HAP-1 (cell line): ENCODE results near the gene IGFBP3.

ENCODE experiments used
- DNase-seq, 2 experiments: peaks; one replicate each; pipeline ENCODE4 v3.0.0-alpha.2; 2016 to 2020; ENCODE audit warnings: low spot score in 2 of 2
- H3K27me3 ChIP-seq: fragments of 250-450 bp; sonication (Bioruptor Pico); 2 replicates; pipeline ENCODE4 v1.5.1; 2020; ENCODE audit warnings: low read depth, mild to moderate bottlenecking, moderate library complexity
- H3K36me3 ChIP-seq: fragments of 250-450 bp; sonication (Bioruptor Pico); replicated peaks from 2 replicates; pipeline ENCODE4 v1.5.1; 2020; ENCODE audit warnings: mild to moderate bottlenecking
- H3K4me1 ChIP-seq: fragments of 250-450 bp; sonication (Bioruptor Pico); 2 replicates; pipeline ENCODE4 v1.5.1; 2020; ENCODE audit warnings: mild to moderate bottlenecking
- H3K4me3 ChIP-seq: fragments of 250-450 bp; sonication (Bioruptor Pico); 2 replicates; pipeline ENCODE4 v1.5.1; 2020; ENCODE audit warnings: mild to moderate bottlenecking, moderate library complexity
- H3K9me3 ChIP-seq: fragments of 250-450 bp; sonication (Bioruptor Pico); 2 replicates; pipeline ENCODE4 v1.5.1; 2020; ENCODE audit warnings: mild to moderate bottlenecking, moderate library complexity
- in situ Hi-C: fragments of 300-500 bp; cut with MboI; formaldehyde crosslinking; loops from 3 replicates; pipeline ENCODE4 v1.14.3; 2020; ENCODE audit warnings: low sequenced_read_pairs, inconsistent platforms, mixed read lengths

The IGFBP3 gene

DNA sequence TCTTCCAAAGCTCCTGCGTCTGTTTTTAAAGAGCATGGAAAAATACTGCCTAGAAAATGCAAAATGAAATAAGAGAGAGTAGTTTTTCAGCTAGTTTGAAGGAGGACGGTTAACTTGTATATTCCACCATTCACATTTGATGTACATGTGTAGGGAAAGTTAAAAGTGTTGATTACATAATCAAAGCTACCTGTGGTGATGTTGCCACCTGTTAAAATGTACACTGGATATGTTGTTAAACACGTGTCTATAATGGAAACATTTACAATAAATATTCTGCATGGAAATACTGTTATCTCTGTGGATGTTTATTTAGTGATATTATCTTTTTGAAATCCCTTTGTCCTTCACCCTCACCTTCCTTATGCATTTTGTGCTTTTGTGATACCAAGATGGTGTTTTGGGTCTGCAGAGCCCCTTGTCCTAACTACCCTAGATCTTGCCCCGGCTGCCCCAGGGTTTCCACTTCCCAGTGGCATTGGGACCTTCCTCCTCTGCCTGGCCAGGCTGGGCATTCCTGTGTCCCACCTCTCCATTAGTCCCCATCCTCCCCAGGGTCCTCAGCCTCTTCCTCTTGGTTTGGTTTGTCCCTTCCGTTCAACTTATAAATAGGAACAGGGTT lies 27.6 kb downstream of the IGFBP3 start:
- Histone ChIP-seq H3K4me1 (no peaks in the 10 kb centered on the region), H3K4me3 (no peak overlapping the region), H3K9me3 (no peaks in the 10 kb centered on the region), H3K27me3 (peaks cover 7% of the 10 kb centered on the region), H3K36me3 (no peaks in the 10 kb centered on the region)
- no peak for DNase-seq
- in situ Hi-C loops, result no loop called here

- Histone ChIP-seq H3K9me3 (no peaks in the 10 kb centered on the region), H3K27me3 (peaks cover 10% of the 10 kb centered on the region), H3K4me1 (no peaks in the 10 kb centered on the region), H3K36me3 (no peaks in the 10 kb centered on the region), H3K4me3 (no peak overlapping the region)
- in situ Hi-C loops, result no loop called here
- DNase-seq, result no peak
Measured at GRCh38 chr7:45892407-45893035, 28.6 kb downstream of the IGFBP3 start.

GRCh38 chr7:45891462-45892402 lies 29.3 kb downstream of the IGFBP3 start:
- H3K4me3 ChIP-seq, result no peak overlapping the region
- H3K36me3 ChIP-seq, result no peaks in the 10 kb centered on the region
- no peaks in the 10 kb centered on the region for H3K9me3 ChIP-seq
- in situ Hi-C loops, result no loop called here
- no peak for DNase-seq
- peaks cover 10% of the 10 kb centered on the region for H3K27me3 ChIP-seq
- H3K4me1 ChIP-seq, result no peaks in the 10 kb centered on the region

- Histone ChIP-seq H3K27me3 (peaks cover 10% of the 10 kb centered on the region), H3K36me3 (no peaks in the 10 kb centered on the region), H3K9me3 (no peaks in the 10 kb centered on the region), H3K4me3 (no peak overlapping the region), H3K4me1 (no peaks in the 10 kb centered on the region)
- in situ Hi-C loops, result no loop called here
- DNase-seq, result peak in 1 of 2 experiments; percentile 13
Measured at GRCh38 chr7:45890902-45891461, 30.1 kb downstream of the IGFBP3 start.

GRCh38 chr7:45890125-45890901 lies 30.8 kb downstream of the IGFBP3 start:
- DNase-seq, result no peak
- Histone ChIP-seq H3K4me1 (no peaks in the 10 kb centered on the region), H3K9me3 (no peaks in the 10 kb centered on the region), H3K36me3 (no peaks in the 10 kb centered on the region), H3K27me3 (peaks cover 10% of the 10 kb centered on the region), H3K4me3 (no peak overlapping the region)
- in situ Hi-C loops, result no loop called here

DNA sequence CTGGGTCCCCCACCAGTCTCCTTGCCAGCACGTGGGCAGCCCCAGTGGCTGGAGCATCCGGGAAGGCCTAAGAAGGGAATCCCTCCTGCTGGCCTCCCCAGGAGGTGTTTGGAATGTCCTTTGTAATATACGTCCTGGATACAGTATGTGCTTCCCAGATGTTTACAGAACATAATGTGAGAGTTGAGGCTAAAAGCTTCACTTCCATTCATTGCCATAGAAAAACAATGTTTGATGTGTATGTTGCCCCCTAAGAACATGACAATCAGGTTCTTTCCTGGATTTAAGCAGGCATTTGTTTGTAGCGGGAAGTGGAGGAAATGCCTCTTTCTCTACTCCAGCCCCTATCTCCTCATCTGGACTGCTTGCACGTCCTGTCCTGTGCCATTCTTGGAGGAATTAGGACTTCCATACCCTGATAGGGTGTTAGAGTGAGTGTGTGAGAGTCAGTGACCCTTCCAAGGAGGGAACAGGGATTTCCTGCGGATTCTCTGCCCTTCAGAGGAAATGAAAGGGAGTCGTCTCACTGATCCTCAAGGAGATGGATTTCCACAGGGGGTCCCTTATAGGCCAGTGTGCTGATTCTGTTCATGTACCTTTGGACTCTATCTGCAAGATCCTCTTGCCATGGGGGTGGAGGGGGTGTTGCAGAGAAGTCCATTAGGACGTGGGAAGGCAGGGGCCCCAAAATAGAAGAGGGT lies 31.6 kb downstream of the IGFBP3 start:
- Histone ChIP-seq H3K4me3 (no peak overlapping the region), H3K27me3 (peaks cover 10% of the 10 kb centered on the region), H3K36me3 (no peaks in the 10 kb centered on the region), H3K9me3 (no peaks in the 10 kb centered on the region), H3K4me1 (no peaks in the 10 kb centered on the region)
- in situ Hi-C loops, result no loop called here
- DNase-seq, result no peak

GRCh38 chr7:45888993-45889366 lies 32.1 kb downstream of the IGFBP3 start:
- peaks cover 10% of the 10 kb centered on the region for H3K27me3 ChIP-seq
- H3K4me3 ChIP-seq, result no peak overlapping the region
- H3K9me3 ChIP-seq, result no peaks in the 10 kb centered on the region
- in situ Hi-C loops, result no loop called here
- H3K36me3 ChIP-seq, result no peaks in the 10 kb centered on the region
- DNase-seq, result no peak
- no peaks in the 10 kb centered on the region for H3K4me1 ChIP-seq

DNA sequence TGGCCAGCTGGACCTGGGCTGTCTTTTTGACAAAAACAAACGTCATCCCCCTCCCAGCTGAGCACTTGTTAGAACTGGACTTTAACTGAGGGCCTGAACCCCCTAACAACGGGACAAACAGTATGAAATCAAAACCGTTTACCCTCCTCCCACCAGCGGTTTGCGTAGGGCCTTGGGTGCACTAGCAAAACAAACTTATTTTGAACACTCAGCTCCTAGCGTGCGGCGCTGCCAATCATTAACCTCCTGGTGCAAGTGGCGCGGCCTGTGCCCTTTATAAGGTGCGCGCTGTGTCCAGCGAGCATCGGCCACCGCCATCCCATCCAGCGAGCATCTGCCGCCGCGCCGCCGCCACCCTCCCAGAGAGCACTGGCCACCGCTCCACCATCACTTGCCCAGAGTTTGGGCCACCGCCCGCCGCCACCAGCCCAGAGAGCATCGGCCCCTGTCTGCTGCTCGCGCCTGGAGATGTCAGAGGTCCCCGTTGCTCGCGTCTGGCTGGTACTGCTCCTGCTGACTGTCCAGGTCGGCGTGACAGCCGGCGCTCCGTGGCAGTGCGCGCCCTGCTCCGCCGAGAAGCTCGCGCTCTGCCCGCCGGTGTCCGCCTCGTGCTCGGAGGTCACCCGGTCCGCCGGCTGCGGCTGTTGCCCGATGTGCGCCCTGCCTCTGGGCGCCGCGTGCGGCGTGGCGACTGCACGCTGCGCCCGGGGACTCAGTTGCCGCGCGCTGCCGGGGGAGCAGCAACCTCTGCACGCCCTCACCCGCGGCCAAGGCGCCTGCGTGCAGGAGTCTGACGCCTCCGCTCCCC lies 32.7 kb downstream of the IGFBP3 start, which contains the start of gene IGFBP1:
IGFBP1 (plus strand) TSS at position 304 of the 808 bp plus-strand sequence; CDS start at position 469, 165 bp downstream.
- in situ Hi-C loops, result no loop called here
- Histone ChIP-seq H3K4me3 (no peak within 1 kb of the TSS), H3K36me3 (no peaks in the 10 kb centered on the region), H3K9me3 (no peaks in the 10 kb centered on the region), H3K27me3 (peaks cover 10% of the 10 kb centered on the region), H3K4me1 (no peaks in the 10 kb centered on the region)
- no peak for DNase-seq

GRCh38 chr7:45886931-45887667 lies 34.0 kb downstream of the IGFBP3 start:
- in situ Hi-C loops, result no loop called here

GRCh38 chr7:45885264-45885882 lies 35.7 kb downstream of the IGFBP3 start:
- DNase-seq, result no peak
- no peaks in the 10 kb centered on the region for H3K9me3 ChIP-seq
- H3K36me3 ChIP-seq, result no peaks in the 10 kb centered on the region
- in situ Hi-C loops, result no loop called here
- H3K4me1 ChIP-seq, result no peaks in the 10 kb centered on the region
- peaks cover 10% of the 10 kb centered on the region for H3K27me3 ChIP-seq
- no peak overlapping the region for H3K4me3 ChIP-seq

More at GRCh38 chr7:45886931-45887667, 34.0 kb downstream of the IGFBP3 start:
- no peaks in the 10 kb centered on the region for H3K36me3 ChIP-seq
- no peak for DNase-seq
- no peaks in the 10 kb centered on the region for H3K4me1 ChIP-seq
- H3K27me3 ChIP-seq, result peaks cover 10% of the 10 kb centered on the region
- no peak overlapping the region for H3K4me3 ChIP-seq
- no peaks in the 10 kb centered on the region for H3K9me3 ChIP-seq

- no peak for DNase-seq
- no peaks in the 10 kb centered on the region for H3K36me3 ChIP-seq
- in situ Hi-C loops, result no loop called here
- H3K9me3 ChIP-seq, result no peaks in the 10 kb centered on the region; the same call in 1 of the 2 replicates
- no peak overlapping the region for H3K4me3 ChIP-seq
- peaks cover 6% of the 10 kb centered on the region for H3K27me3 ChIP-seq
- H3K4me1 ChIP-seq, result no peaks in the 10 kb centered on the region
Measured at GRCh38 chr7:45884136-45884535, 36.9 kb downstream of the IGFBP3 start.
